H9 (cell line): Measurements from ENCODE around the gene SEC14L5. TPM values are rescaled to one million over a fixed set of nuclear protein-coding genes. Genes with fewer than 3 reads are reported as not detected.

Source experiments
- DNase-seq: peaks from one replicate; pipeline ENCODE4 v3.0.0-alpha.2; 2017
- H2AFZ ChIP-seq: one replicate; pipeline ENCODE4 v1.6.1; 2013; ENCODE audit warnings: mild to moderate bottlenecking, low read length, control low read depth, moderate library complexity
- H2AK5ac ChIP-seq: 2 replicates; pipeline ENCODE4 v1.6.1; 2013; ENCODE audit warnings: low read length, control low read depth, mixed read lengths; ENCODE audit not compliant: insufficient read length
- H2BK120ac ChIP-seq: one replicate; pipeline ENCODE4 v1.6.1; 2013; ENCODE audit warnings: low read depth, mild to moderate bottlenecking, low read length, control low read depth, inconsistent platforms; ENCODE audit not compliant: poor library complexity, severe bottlenecking
- H2BK12ac ChIP-seq: 2 replicates; pipeline ENCODE4 v1.6.1; 2013; ENCODE audit warnings: low read length, control low read depth, mixed read lengths, low read depth; ENCODE audit not compliant: insufficient read length
- H2BK15ac ChIP-seq: 2 replicates; pipeline ENCODE4 v1.6.1; 2013; ENCODE audit warnings: low read depth, low read length, control low read depth
- H2BK20ac ChIP-seq: one replicate; pipeline ENCODE4 v1.6.1; 2013; ENCODE audit warnings: low read depth, mild to moderate bottlenecking, low read length, control low read depth, inconsistent platforms; ENCODE audit not compliant: poor library complexity, severe bottlenecking
- H2BK5ac ChIP-seq: 2 replicates; pipeline ENCODE4 v1.6.1; 2013; ENCODE audit warnings: low read length, control low read depth, mixed read lengths; ENCODE audit not compliant: insufficient read length
- H3K14ac ChIP-seq: 2 replicates; pipeline ENCODE4 v1.6.1; 2013; ENCODE audit warnings: low read length, control low read depth; ENCODE audit not compliant: insufficient read depth
- H3K18ac ChIP-seq: 2 replicates; pipeline ENCODE4 v1.6.1; 2013; ENCODE audit warnings: low read depth, mild to moderate bottlenecking, mixed read lengths, low read length, control low read depth; ENCODE audit not compliant: insufficient read length
- H3K23ac ChIP-seq: 2 replicates; pipeline ENCODE4 v1.6.1; 2013; ENCODE audit warnings: low read length, control low read depth, mixed read lengths, low read depth; ENCODE audit not compliant: insufficient read length
- H3K23me2 ChIP-seq: 2 replicates; pipeline ENCODE4 v1.6.1; 2013; ENCODE audit warnings: low read depth, mild to moderate bottlenecking, mixed read lengths, low read length, control low read depth; ENCODE audit not compliant: insufficient read length, poor library complexity, severe bottlenecking
- H3K27ac ChIP-seq: 2 replicates; pipeline ENCODE4 v1.5.1; 2013; ENCODE audit warnings: low read length, control low read depth, mixed read lengths, low read depth; ENCODE audit not compliant: insufficient read length
- H3K27me3 ChIP-seq: 2 replicates; pipeline ENCODE4 v1.6.1; 2013; ENCODE audit warnings: low read length, control low read depth, inconsistent platforms; ENCODE audit not compliant: insufficient read depth
- H3K4ac ChIP-seq: 2 replicates; pipeline ENCODE4 v1.6.1; 2013; ENCODE audit warnings: low read depth, mild to moderate bottlenecking, control low read depth, inconsistent platforms, low read length, moderate library complexity
- H3K4me1 ChIP-seq: 2 replicates; pipeline ENCODE4 v1.6.1; 2013; ENCODE audit warnings: low read length, control low read depth, inconsistent platforms; ENCODE audit not compliant: insufficient read depth
- H3K4me2 ChIP-seq: 2 replicates; pipeline ENCODE4 v1.6.1; 2013; ENCODE audit warnings: low read length, control low read depth, mixed read lengths; ENCODE audit not compliant: insufficient read length, insufficient read depth
- H3K56ac ChIP-seq: 2 replicates; pipeline ENCODE4 v1.6.1; 2013; ENCODE audit warnings: low read depth, mild to moderate bottlenecking, mixed read lengths, low read length, control low read depth; ENCODE audit not compliant: insufficient read length
- H3K79me1 ChIP-seq: 2 replicates; pipeline ENCODE4 v1.6.1; 2013; ENCODE audit warnings: low read depth, mild to moderate bottlenecking, moderate library complexity, low read length, control low read depth, inconsistent platforms; ENCODE audit not compliant: insufficient read depth, poor library complexity, severe bottlenecking
- H3K79me2 ChIP-seq: 2 replicates; pipeline ENCODE4 v1.6.1; 2013; ENCODE audit warnings: low read length, control low read depth, inconsistent platforms; ENCODE audit not compliant: insufficient read depth
- H3K9ac ChIP-seq: 2 replicates; pipeline ENCODE4 v1.6.1; 2013; ENCODE audit warnings: low read length, control low read depth, mixed read lengths; ENCODE audit not compliant: insufficient read length; ENCODE audit errors: extremely low read depth
- H3K9me3 ChIP-seq: one replicate; pipeline ENCODE4 v1.6.1; 2013; ENCODE audit warnings: low read depth, low read length, inconsistent platforms; ENCODE audit not compliant: control insufficient read depth
- H3T11ph ChIP-seq: one replicate; pipeline ENCODE4 v1.6.1; 2013; ENCODE audit warnings: mild to moderate bottlenecking, low read length, control low read depth, inconsistent platforms
- H4K20me1 ChIP-seq: one replicate; pipeline ENCODE4 v1.6.1; 2013; ENCODE audit not compliant: control insufficient read depth, insufficient read length, insufficient read depth
- H4K5ac ChIP-seq: 2 replicates; pipeline ENCODE4 v1.6.1; 2013; ENCODE audit warnings: low read depth, mild to moderate bottlenecking, mixed read lengths, low read length, control low read depth; ENCODE audit not compliant: insufficient read length
- H4K8ac ChIP-seq: replicated peaks from 2 replicates; pipeline ENCODE4 v1.6.1; 2013; ENCODE audit warnings: low read length, control low read depth, mixed read lengths, low read depth; ENCODE audit not compliant: insufficient read length
- H4K91ac ChIP-seq: 2 replicates; pipeline ENCODE4 v1.6.1; 2013; ENCODE audit warnings: low read depth, mild to moderate bottlenecking, moderate library complexity, mixed read lengths, low read length, control low read depth; ENCODE audit not compliant: insufficient read length
- H3K27ac Mint-ChIP-seq, 3 experiments: 2 replicates in 2 of 3; 3 replicates in 1 of 3; pipeline ENCODE4 v1.8.0; 2020 to 2021; ENCODE audit warnings: mixed read lengths in 3 of 3, mild to moderate bottlenecking in 1 of 3, moderate library complexity in 1 of 3
- H3K27me3 Mint-ChIP-seq: 2 replicates; pipeline ENCODE4 v1.8.0; 2021; ENCODE audit warnings: low read depth, mild to moderate bottlenecking, moderate library complexity, mixed read lengths
- H3K36me3 Mint-ChIP-seq, 3 experiments: 2 replicates in 2 of 3; 3 replicates in 1 of 3; pipeline ENCODE4 v1.8.0; 2020 to 2021; ENCODE audit warnings: low read depth in 3 of 3, mixed read lengths in 3 of 3; ENCODE audit not compliant: insufficient read depth in 1 of 3
- H3K4me1 Mint-ChIP-seq, 2 experiments: 2 replicates each; pipeline ENCODE4 v1.8.0; 2020; ENCODE audit warnings: mixed read lengths in 2 of 2
- H3K4me3 Mint-ChIP-seq, 2 experiments: 2 replicates in 1 of 2; 3 replicates in 1 of 2; pipeline ENCODE4 v1.8.0; 2020 to 2021; ENCODE audit warnings: mild to moderate bottlenecking in 2 of 2, mixed read lengths in 2 of 2, moderate library complexity in 1 of 2
- H3K9me3 Mint-ChIP-seq, 2 experiments: 2 replicates in 1 of 2; 3 replicates in 1 of 2; pipeline ENCODE4 v1.8.0; 2020; ENCODE audit warnings: mild to moderate bottlenecking in 2 of 2, mixed read lengths in 2 of 2, moderate library complexity in 1 of 2
- WGBS: extraction: QIAGEN DNeasy Blood & Tissue Kit; methylation state at CpG from one replicate; pipeline ENCODE4 v1.1.7; 2013; ENCODE audit warnings: missing lambda C conversion rate, low lambda C conversion rate, mixed read lengths; ENCODE audit not compliant: insufficient read length; ENCODE audit errors: extremely low coverage; 5-methylcytosine and 5-hydroxymethylcytosine counted together
- total RNA-seq: library from RNA; stranded (reverse); gene quantifications from 2 replicates; pipeline ENCODE4 v1.2.1, GENCODE V29; 2021
- TF ChIP-seq, protein P1 (sequence below): fragments of 200-600 bp; sonication (generic); conservative IDR thresholded peaks from 3 replicates; pipeline ENCODE4 v1.8.0; 2021; ENCODE audit warnings: antibody characterized with exemption, mild to moderate bottlenecking

Gene SEC14L5
- total RNA-seq, 1 experiment from 2014 or later: 4.1 TPM

DNA sequence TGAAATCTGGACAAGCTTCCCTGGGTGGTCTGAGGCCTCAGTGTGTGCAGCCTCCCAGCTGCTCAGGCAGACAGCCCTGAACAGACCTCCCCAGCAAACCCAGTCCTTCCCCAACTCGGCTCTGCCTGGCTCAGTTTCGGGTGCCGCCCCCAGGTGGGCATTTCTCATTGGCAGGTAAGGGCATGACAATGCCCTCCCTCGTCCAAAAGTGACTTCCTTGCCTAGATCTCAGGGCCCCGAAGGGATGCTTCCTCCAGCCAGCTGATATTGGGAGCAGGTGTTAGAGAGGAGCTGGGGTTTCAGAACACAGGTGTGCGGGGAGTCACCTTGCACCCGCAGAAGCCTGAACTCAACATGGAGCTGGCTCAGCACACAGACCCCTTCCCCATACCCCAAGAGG lies 17.4 kb upstream of the SEC14L5 start:
- Histone ChIP-seq H4K91ac (no peak overlapping the region), H3K23ac (no peak overlapping the region), H2BK120ac (no peak overlapping the region), H3K79me1 (no peaks in the 10 kb centered on the region), H4K8ac (no peak overlapping the region), H2BK15ac (no peak overlapping the region), H3K79me2 (no peaks in the 10 kb centered on the region), H2BK5ac (no peak overlapping the region), H4K20me1 (no peaks in the 10 kb centered on the region), H3K18ac (no peak overlapping the region), H2BK12ac (no peak overlapping the region), H3K23me2 (peaks cover 8% of the 10 kb centered on the region), H3K56ac (no peak overlapping the region), H3K9me3 (no peaks in the 10 kb centered on the region), H3K14ac (no peak overlapping the region), H3K9ac (no peak overlapping the region), H3K4me1 (peaks cover 6% of the 10 kb centered on the region), H4K5ac (no peak overlapping the region), H2BK20ac (no peak overlapping the region), H3T11ph (no peak overlapping the region), H2AFZ (no peak overlapping the region), H2AK5ac (no peak overlapping the region), H3K4me2 (no peak overlapping the region), H3K4ac (no peak overlapping the region), H3K27me3 (no peaks in the 10 kb centered on the region), H3K27ac (no peak overlapping the region)
- WGBS: no CpG with 5 or more reads among the region's 7 CpGs
- Mint-ChIP-seq H3K27ac (peak overlapping the region in 2 of 3 experiments; percentile 18 to 77; a peak in 1 of 7 replicates), H3K4me3 (no peak overlapping the region), H3K27me3 (0 out of 2 replicates have a peak, but pooled peaks cover 2% of the 10 kb centered on the region), H3K36me3 (no peaks in the 10 kb centered on the region), H3K9me3 (no peaks in the 10 kb centered on the region), H3K4me1 (peaks cover 39 to 42% of the 10 kb centered on the region in 2 experiments)
- TF ChIP-seq, protein P1, sequence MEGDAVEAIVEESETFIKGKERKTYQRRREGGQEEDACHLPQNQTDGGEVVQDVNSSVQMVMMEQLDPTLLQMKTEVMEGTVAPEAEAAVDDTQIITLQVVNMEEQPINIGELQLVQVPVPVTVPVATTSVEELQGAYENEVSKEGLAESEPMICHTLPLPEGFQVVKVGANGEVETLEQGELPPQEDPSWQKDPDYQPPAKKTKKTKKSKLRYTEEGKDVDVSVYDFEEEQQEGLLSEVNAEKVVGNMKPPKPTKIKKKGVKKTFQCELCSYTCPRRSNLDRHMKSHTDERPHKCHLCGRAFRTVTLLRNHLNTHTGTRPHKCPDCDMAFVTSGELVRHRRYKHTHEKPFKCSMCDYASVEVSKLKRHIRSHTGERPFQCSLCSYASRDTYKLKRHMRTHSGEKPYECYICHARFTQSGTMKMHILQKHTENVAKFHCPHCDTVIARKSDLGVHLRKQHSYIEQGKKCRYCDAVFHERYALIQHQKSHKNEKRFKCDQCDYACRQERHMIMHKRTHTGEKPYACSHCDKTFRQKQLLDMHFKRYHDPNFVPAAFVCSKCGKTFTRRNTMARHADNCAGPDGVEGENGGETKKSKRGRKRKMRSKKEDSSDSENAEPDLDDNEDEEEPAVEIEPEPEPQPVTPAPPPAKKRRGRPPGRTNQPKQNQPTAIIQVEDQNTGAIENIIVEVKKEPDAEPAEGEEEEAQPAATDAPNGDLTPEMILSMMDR: no peak
- no peak for DNase-seq
